Hypothalamus (tissue), 51 donors: ENCODE measurements around the gene PNLIPRP2.

Experiments used
- DNase-seq, 51 donors: peaks; one replicate each; lab custom pipeline; 2025; lab: John Stamatoyannopoulos, UW

The PNLIPRP2 gene

GRCh38 chr10:116612107-116612769, 8.5 kb upstream of the PNLIPRP2 start:
- no peak for DNase-seq

GRCh38 chr10:116613471-116613870, 7.3 kb upstream of the PNLIPRP2 start:
- no peak for DNase-seq

- no peak for DNase-seq
Measured at GRCh38 chr10:116614796-116615195, 6.0 kb upstream of the PNLIPRP2 start.

GRCh38 chr10:116615199-116615776, 5.5 kb upstream of the PNLIPRP2 start:
- DNase-seq = no peak

GRCh38 chr10:116621476-116621875, 723 bp downstream of the PNLIPRP2 start:
- no peak for DNase-seq

- no peak for DNase-seq
Measured at GRCh38 chr10:116621934-116622655, 1.3 kb downstream of the PNLIPRP2 start.

GRCh38 chr10:116625845-116626244, 5.1 kb downstream of the PNLIPRP2 start:
- DNase-seq = no peak

- DNase-seq = no peak
Measured at GRCh38 chr10:116626815-116627214, 6.1 kb downstream of the PNLIPRP2 start.

- DNase-seq = peak in 13 of 51 donors; percentile 4 to 42 (median 12)
Measured at GRCh38 chr10:116627386-116627933, 6.7 kb downstream of the PNLIPRP2 start.

- DNase-seq = no peak
Measured at GRCh38 chr10:116629340-116629739, 8.6 kb downstream of the PNLIPRP2 start.

GRCh38 chr10:116630020-116630419, 9.3 kb downstream of the PNLIPRP2 start:
- no peak for DNase-seq

GRCh38 chr10:116631871-116632295, 11.1 kb downstream of the PNLIPRP2 start:
- DNase-seq = no peak

- DNase-seq = no peak
Measured at GRCh38 chr10:116632596-116633215, 12.0 kb downstream of the PNLIPRP2 start.

- DNase-seq = no peak
Measured at GRCh38 chr10:116633216-116633600, 12.5 kb downstream of the PNLIPRP2 start.

- no peak for DNase-seq
Measured at GRCh38 chr10:116634126-116634975, 13.6 kb downstream of the PNLIPRP2 start.

- no peak for DNase-seq
Measured at GRCh38 chr10:116636385-116636784, 15.6 kb downstream of the PNLIPRP2 start.

GRCh38 chr10:116636976-116637375, 16.2 kb downstream of the PNLIPRP2 start:
- DNase-seq = no peak

GRCh38 chr10:116637830-116638229, 17.1 kb downstream of the PNLIPRP2 start:
- DNase-seq = no peak

- no peak for DNase-seq
Measured at GRCh38 chr10:116646502-116646901, 25.7 kb downstream of the PNLIPRP2 start.

- no peak for DNase-seq
Measured at GRCh38 chr10:116648903-116649302, 28.1 kb downstream of the PNLIPRP2 start.
